Measurements from ENCODE around the gene SERPINE1.

SERPINE1 gene

DNA sequence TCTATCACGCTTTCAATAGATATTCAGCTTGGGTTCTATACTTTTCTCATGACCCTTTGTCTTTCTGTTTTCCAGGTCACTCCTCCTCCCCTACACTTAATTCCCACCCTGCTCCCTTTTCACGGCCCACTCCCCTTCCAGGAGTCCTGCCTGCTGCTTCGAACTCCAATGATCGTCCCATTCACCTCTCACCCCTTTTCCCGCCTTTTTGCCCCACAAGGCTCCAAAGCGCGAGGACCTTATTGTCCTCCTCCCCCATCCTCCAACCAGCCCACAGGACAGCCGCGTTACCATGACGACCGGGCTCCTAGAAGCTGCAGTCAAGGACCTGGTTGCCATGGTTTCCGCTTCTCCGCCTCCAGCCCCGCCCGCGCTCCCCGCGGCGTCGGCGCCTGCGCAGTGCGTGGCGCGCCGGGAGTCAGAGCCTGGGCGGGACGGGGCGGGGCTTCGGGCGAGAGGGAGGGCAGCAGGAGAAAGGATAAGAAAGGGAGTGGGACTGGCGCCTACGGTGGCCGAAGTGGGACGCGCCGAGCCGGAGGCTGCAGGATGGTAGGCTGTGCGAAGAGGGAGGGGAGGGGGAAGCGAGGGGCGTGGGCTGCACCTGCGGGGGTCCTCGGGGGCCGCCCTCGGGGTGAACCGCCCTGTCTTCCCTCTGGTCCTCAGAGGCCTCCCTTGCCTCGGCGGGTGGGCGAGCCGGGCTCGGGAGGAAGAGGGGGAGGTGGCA lies 27.2 kb downstream of the SERPINE1 start, which contains the start of gene AP1S1:
Gene AP1S1 (plus strand): TSS at position 508 of the 724 bp plus-strand sequence. CDS start 39 bp downstream, at position 547.
- DNase-seq (ENCODE audit: low read depth in 2 of 2, low spot score in 1 of 2): peak; percentile 74

DNA sequence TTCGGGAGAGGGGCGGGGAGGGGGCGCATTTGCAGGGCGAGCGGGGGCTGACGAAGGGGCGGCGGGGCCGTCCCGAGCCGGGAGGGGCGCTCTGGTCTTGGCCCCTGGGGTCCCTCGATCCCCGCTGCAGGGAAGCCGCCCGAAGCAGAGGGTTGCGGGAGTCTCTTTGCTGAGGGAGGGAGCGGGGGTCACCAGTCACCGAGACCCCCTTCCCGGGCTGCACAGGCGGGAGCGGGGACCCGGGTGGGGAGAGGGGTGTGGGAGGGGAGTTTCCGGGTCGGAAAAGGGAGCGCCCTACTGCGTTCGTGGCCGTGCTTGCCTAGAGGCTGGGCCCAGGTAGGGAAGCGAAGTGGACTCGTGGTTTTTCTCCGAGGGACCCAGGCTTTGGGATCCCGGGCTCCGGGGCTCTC lies 27.8 kb downstream of the SERPINE1 start:
- DNase-seq (ENCODE audit: low read depth in 2 of 2, low spot score in 1 of 2): no peak

DNA sequence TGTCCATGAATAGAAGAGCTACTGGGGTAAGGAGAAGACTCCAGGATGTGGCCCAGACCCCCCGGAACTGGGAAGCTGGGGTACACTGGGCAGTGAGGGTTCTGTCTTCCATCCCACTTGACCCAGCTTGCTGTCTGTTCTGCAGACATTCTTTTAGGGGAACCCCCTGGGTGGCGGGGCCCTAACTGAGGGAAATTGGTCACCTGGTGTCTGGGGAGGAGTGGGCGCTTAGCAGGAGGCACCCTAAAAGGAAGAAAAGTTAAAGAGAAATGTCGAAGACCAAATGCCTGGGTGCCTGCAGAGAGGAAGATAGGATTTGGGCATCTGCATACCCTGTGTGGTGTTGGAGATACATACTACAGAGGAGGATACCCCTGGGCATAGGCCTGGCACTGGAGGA lies 28.4 kb downstream of the SERPINE1 start:
- DNase-seq (ENCODE audit: low read depth in 2 of 2, low spot score in 1 of 2): no peak

DNA sequence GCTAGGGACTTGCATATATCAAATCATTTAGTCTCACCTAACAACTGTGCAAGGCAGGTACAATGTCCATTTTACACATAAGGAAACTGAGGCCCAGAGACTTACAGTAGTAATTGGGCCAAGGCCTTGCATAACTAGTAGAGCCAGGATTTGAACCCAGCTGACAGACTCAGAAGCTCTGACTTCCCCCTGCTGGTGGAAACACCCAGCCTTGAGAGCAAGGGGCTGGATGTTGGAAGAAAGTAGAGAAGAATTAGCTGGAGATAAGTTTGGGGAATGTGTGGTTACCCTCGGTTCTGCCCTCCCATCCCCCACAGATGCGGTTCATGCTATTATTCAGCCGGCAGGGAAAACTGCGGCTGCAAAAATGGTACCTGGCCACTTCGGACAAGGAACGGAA lies 29.4 kb downstream of the SERPINE1 start:
- DNase-seq (ENCODE audit: low read depth in 2 of 2, low spot score in 1 of 2): no peak

DNA sequence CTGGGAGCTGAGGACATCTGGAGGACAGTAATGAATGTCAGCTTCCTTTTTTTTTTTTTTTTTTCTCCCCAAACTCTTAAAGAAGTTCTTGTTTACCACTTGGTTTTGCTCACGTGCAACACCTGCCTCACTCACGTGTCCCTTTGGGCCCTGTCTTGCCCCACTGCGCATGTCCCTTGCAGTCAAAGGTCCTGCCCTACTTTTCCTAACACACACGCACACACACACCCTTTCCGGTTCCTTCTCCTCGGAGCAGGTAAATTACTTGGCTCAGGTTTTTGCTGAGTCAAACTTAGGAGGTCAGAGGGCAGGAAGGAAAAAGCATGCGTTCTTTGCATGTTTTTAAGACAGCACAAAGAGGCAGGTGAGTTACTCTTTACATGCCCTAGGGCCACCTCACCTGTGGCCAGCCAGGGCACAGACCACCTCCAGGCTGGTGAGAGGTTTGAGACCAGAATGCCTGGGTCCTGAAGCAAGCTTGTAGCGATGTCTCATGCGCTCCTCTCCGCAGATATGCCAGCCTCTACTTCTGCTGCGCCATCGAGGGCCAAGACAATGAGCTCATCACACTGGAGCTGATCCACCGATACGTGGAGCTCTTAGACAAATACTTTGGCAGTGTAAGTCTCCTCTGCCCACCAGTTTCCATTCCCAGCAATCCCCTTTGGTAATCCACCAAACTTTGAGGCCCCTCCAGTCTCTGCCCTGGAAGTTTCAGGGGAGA lies 30.1 kb downstream of the SERPINE1 start:
- no peak for DNase-seq (ENCODE audit: low read depth in 2 of 2, low spot score in 1 of 2)

DNA sequence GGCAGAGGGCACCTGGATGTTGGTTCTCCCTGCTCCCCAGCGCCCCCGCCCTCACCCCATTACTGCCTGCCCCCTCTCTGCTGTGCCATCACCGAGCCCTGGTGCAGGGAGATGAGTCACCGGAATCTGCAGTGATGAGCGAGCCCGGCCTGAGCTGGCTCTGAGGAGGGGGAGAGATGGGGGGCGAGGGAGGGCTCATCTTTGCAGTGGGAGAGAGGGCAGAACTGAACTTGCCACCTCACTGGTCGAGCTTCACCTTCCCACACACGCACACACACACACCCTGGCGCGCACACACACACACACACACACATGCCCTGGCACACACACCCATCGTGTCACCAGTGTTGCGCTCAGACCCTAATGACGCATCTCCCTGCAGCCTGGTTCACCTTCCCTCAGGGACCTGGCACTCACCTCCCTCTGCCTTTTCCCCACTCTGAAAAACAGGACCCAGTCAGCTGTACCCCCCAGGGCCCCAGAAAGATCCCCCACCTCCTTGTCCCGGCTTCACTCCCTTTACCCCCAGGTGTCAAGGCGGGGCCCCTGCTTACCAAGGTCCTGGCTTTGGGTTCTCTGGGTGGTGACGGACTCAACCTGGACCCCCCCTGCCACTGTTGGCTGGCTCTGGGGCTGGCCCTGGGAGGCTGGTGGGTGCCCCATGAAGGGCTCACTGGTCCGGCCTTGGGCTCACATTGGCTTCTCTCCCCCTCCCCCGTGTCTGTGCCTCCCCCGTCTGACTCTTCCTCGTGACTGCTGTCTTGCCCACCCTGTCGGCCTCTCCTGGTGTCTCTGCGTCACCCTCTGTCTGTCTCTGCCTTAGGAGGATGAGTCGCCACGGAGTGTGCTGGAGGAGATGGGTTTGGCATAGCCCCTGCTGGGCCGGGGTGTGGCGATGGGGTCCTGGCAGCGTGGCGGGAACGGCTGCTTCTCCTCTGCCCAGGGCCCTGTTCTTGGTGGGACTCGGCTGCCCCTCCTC lies 33.1 kb downstream of the SERPINE1 start:
- no peak for DNase-seq (ENCODE audit: low read depth in 2 of 2, low spot score in 1 of 2)

DNA sequence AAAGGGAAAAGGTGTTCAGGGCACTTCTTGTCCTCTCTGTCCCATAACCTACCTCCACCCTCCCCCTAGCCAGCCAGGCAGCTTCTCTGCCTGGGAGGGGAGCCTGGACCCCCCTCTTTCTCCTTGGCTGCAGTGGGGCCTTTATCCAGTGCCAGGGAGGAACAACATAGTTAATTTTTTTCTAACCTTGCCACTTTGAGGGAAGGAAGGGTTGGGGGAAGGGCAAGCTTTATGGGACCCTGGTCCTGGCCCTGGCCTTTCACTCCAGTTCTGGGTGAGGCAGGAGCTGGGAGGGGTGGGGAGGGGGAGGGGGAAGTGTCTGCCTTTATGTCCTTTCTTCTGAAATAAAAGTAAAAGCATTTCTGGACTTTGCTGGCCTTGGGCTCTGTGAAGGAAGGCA lies 34.0 kb downstream of the SERPINE1 start:
- no peak for DNase-seq (ENCODE audit: low read depth in 2 of 2, low spot score in 1 of 2)

DNA sequence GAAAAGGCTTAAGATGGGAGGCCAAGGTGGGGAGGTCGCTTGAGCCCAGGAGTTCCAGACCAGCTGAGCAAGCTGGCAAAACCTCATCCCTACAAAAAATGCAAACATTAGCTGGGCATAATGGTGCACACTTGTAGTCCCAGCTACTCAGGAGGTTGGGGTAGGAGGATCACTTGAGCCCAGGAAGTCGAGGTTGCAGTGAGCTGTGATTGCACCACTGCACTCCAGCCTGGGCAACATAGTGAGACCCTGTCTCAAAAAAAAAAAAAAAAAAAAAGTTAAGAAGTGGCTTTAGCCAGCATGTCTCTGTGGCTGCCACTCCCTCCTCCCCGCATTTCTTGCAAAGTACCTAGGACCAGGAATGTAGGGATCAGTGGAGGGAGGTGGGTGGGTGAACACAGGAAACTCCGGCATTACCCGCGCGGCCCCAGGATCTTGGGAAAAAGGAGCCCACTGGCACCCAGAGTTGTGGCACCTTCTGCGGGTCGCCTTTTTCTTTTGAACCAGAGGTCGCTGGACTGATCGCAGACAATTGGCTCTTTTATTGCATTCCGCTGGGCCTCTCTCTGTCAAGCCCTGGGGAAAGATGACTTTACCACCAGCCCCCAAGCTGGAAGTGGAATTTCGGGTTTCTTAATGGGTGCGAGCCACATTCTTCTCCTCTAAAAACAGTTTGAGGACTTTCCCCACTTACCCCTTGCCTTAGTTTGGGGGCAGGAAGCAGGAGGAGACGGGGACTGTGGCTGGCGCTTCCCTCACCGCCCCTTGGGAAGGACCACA lies 35.0 kb downstream of the SERPINE1 start:
- no peak for DNase-seq (ENCODE audit: low read depth in 2 of 2, low spot score in 1 of 2)

DNA sequence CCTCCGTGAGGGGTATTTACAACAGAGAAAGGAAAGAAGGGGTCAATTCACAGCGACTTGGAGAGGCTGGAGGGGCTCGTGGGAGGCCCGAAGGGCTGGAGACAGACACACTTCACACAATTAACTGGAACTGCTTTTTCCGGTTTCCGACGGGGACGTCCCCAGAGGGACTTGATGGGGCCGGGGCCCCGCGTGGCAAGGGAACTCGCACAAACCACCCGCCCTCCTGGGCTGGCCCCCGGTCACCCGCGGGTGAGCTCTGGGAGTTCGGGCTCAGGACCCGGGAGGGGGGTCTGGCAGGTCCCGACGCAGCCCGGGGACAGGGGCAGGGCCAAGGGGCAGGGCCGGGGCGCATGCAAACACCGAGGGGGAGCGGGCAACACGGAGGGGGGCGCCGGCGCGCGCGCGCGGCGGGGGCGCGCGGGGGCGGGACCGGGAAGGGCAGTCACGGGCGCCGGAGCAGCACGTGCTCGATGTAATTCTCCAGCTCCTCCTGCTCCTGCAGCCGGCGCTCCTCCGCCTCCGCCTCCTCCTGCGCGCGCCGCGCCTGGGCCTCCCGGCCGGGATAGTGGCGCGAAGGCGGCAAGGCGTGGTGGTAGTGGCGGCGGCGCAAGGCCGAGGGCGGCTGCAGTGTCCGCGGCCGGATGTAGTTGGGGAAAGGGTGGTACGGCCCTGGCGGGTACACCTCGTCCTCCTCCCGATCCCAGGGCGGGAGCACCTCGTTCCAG lies 35.8 kb downstream of the SERPINE1 start:
- DNase-seq (ENCODE audit: low read depth in 2 of 2, low spot score in 1 of 2): no peak

DNA sequence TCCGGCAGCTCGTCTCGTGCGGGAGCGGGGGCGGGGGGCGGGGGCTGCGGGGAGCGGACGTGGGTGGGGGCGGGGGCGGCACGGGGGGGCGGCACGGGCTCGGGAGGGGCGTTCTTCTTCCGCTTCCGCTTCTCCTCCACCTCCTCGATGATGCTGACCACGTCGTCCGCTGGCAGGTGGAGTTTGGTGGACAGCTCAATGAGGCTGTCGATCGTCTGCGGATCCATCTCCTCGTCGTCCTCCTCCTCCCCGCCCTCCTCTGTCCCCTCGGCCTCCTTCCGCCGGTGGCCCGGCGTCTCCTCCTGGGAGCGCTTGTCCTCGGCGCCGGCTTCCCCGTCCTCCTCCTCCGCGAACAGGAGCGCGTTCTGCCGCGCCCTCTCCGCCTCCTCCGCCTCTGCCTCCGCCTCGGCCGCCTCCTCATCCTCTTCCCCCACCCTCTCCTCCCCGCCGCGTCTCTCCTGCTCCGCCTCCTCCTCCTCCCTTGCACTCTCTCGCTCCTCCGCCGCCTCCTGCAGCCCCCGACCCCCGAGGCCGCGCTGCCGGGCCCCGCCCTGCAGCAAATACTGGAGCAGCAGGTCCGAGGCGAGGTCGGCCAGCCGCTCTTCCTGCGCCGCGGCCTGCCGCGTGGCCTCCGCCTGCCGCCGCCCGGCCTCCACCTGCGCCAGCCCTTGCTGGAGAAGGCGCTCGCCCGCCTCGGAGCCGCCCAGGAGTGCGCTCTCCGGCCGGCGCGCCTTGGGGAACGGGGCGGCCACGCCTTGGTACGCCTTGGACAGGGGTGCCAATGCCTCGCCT lies 36.6 kb downstream of the SERPINE1 start:
- DNase-seq (ENCODE audit: low read depth in 2 of 2, low spot score in 1 of 2): no peak

DNA sequence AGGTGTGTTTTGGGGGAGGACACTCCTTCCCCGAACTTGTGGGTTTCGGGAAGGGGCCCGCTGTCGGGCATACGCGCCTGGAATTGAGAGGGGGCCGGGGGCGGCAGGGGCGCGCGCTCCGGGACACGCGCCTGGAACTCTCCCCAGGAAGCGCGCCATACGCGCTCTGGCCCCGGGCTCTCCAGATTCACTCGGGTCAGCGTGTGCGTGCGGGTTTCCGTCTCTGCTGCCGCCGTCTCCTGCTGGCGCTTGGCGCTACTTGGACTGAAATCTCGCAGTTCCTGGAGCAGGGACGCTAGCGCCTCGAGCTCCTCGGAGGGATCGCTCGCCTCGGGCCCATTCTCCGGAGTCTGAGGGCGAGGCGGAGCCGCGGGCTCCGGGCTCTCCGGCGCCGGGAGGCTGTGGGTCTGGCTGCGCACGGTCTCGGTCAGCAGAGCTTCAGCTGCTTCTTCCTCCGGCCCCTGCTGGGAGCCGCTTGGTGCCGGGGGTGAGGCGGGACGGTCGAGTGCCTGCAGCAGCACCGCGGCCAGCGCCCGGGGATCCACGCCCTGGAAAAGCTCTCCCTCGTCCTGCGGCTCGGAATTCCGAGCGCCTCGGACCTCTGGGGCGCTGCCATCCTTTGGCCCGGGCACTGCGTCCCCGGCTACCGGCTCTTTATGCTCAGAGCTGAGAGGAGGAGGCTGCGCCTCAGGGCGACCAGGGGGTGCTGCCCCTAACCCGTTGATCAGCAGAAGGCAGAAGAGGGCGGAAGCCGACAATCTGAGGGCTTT lies 37.4 kb downstream of the SERPINE1 start:
- no peak for DNase-seq (ENCODE audit: low read depth in 2 of 2, low spot score in 1 of 2)

DNA sequence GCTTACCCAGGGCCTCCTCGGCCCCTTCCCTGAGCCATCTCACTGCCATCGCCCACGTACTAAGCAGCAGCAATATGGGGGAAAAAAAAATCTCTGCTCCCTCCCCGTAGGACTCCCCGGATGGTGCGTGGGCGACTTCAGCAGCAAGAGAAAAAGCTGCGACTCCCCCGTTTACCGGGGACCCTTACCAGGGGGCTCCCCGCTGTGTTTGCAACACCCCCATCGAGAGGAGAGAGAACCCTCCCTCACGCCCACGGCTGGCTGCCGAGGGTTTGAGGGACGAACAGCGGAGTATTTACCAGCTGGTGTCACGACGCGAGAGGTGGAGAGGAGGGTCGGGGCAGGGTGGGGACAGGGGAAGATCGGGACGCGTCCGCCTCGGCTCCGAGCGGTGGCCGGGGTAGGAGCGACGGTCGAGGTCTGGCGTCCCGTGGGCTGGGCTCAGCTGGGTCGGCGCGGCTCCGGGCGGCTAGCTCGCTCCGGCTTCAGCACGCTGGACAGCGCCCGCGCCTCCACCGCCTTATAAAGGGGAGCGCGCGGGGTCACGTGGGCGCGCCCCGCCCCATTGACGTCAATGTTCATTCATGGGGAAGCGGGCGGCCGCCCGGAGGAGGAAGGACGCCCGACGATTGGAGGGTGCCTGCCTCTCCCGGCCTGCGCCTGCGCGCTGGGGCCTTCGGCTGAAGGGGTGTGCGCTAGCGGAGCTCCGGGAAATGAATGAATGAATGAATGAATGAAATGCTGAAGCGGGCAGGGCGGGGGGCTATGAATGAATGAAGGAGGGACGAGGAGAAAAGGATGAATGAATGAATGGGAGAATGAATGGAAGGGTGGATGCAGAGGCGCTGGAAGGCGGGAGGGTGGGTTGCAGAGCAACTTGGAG lies 38.4 kb downstream of the SERPINE1 start, which contains the start of gene VGF:
Gene VGF (minus strand): TSS at position 495 of the 883 bp plus-strand sequence. CDS start 726 bp downstream, outside the sequence.
- DNase-seq (ENCODE audit: low read depth in 2 of 2, low spot score in 1 of 2): peak; percentile 74 to 82

DNA sequence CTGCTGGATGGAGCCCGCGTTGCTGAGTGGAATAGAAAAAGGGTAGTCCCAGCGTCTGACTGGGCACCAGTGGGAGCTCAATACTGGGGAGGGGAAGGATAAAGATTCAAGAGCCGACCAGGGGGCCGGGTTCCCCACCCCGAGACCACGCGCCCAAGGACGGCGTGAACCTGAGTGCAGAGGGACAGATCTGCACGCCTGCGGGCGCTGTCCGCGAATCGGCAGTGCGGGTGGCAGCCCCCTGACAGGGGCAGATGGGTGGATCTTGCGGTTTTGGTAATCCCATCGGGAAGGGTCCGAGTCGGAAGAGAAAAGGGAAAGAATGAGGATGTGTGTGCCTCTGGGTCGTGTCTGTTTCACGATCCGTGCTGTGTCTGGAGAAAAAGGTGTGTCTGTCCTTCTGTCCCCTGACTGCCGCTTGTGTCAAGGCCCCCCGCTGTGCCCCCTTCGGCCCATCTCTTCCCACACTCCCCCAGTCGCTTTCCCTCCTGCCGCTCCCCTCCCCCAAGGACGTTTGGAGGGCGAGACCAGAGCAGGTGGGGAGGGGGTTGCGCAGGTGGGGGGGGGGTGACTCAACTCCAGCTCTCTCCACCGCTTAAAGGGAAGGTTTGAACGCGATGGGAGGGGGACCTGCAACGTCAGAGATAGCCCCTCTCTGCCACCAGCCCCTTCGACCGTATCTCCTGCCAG lies 39.2 kb downstream of the SERPINE1 start:
- no peak for DNase-seq (ENCODE audit: low read depth in 2 of 2, low spot score in 1 of 2)

DNA sequence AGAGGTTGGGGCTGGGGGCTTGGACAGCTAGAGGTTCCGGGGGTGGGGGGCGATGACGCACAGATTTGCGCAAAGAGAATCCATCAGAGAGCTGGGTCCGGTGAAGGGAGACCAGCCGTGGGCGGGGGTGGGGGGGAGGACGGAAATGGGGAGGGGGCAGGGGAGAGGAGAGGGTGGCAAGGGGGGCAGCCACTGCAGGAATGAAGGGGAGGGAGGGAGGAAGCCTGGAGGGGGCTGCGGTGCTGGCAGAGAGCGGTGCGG lies 39.7 kb downstream of the SERPINE1 start:
- no peak for DNase-seq (ENCODE audit: low read depth in 2 of 2, low spot score in 1 of 2)

DNA sequence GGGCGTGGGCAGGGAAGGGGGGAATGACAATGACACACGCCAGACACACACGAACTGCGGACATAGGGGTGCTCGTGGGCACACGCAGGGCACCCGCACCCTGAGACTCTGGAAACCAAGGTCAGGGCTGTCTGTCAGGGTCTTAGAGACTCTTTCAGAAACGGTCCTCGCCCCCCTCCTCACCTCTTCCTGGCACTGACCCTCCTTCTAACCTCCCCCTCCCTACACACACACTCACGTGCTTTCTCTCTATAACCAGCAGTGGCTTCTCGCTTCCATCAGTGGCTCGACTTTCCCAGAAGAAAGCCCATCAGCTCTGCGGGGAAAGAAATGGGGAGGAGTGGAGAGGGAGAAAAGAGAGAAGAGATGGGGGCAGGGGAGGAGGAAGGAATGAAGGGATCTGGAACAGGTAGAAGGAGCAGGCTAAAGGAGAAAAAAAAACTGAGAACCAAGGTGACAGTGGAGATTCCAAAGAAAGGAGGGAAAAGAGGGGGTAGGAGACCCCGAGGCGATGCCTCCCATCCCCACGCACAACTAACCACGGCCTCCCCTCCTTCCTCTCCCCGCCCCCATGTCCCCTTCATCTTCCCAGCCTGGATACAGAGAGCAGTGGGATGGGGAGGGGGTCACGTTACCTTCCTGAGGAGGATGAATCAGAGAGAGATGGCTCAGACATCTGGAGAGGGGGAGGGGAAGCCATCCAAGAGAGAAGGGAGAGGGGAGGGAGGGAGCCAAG lies 40.2 kb downstream of the SERPINE1 start:
- DNase-seq (ENCODE audit: low read depth in 2 of 2, low spot score in 1 of 2): no peak

DNA sequence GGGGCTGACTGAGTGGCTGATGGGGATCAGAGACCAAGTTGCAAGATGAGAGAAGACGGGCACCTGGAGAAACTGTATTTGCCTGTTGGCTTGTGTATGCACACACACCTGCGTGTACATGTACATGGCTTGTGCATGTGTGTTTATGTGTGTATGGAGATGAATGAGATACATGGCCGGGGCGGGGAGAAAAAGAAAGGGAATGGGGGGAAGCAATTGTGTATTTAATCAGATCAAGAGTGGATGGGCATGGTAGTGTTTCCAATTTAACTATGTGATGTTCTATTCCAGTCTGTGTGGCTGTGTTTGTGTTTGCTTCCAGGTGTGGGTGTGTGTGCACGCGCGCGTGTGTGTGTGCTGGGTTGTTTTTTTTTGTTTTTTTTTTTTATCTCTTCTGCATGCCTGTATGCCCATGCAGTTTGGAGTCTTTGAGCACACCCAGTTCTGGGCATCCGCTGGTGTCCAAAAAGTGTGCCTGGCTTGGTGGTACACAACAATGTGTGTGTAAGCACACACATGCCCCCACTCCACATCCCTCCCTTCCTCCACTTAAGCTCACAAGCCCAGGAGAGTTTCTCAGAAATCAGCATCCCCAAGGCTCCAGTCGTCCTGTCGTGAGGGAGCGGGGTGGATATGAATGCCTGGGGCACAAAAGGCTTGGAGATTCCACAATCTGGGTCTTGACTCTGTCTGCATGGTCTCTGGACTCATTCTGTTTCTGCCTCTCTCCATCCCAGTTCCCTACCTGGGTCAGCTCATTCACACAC lies 40.9 kb downstream of the SERPINE1 start:
- DNase-seq (ENCODE audit: low read depth in 2 of 2, low spot score in 1 of 2): no peak
